Sigmoid colon (tissue), 7 donors: ENCODE measurements around the gene EYA3. TPM values are rescaled to one million over a fixed set of nuclear protein-coding genes. Genes with fewer than 3 reads are reported as not detected.
A peak's percentile ranks its signal among the peaks of the same experiment; 100 is the strongest.

Experiments
- DNase-seq: peaks from one replicate; pipeline ENCODE4 v3.0.0-alpha.2; 2019
- H3K27ac ChIP-seq, 4 donors: fragments of 200-600 bp; sonication (generic); one replicate each; pipeline ENCODE4 v1.5.1; 2016 to 2019; ENCODE audit warnings: mild to moderate bottlenecking in 1 of 4
- H3K27me3 ChIP-seq, 3 donors: fragments of 200-600 bp; sonication (generic); one replicate each; pipeline ENCODE4 v1.5.1; 2019; ENCODE audit warnings: mild to moderate bottlenecking in 1 of 3
- H3K36me3 ChIP-seq, 4 donors: fragments of 200-600 bp; sonication (generic); one replicate each; pipeline ENCODE4 v1.5.1; 2016 to 2019
- H3K4me1 ChIP-seq, 4 donors: fragments of 200-600 bp; sonication (generic); one replicate each; pipeline ENCODE4 v1.5.1; 2017 to 2019
- H3K4me3 ChIP-seq, 4 donors: fragments of 200-600 bp; sonication (generic); one replicate each; pipeline ENCODE4 v1.5.1; 2017 to 2019; ENCODE audit warnings: mild to moderate bottlenecking in 2 of 4, moderate library complexity in 1 of 4
- H3K9me3 ChIP-seq, 4 donors: fragments of 200-600 bp in 3 of 4; sonication (generic) in 3 of 4; one replicate each; pipeline versions ENCODE4 v1.5.1 to v1.6.1; 2013 to 2019
- CTCF ChIP-seq, 4 experiments: fragments of 450-650 bp in 3 of 4; fragments of 200-600 bp in 1 of 4; IDR thresholded peaks; one replicate each; pipeline ENCODE4 v1.5.1; 2016 to 2019; ENCODE audit warnings: antibody characterized with exemption in 4 of 4, mild to moderate bottlenecking in 3 of 4, moderate library complexity in 2 of 4
- EP300 ChIP-seq, 4 donors: sonication (generic); formaldehyde crosslinking; IDR thresholded peaks; one replicate each; pipeline ENCODE4 v1.6.1; 2017; ENCODE audit warnings: antibody characterized with exemption in 4 of 4
- POLR2A ChIP-seq, 2 donors: fragments of 450-650 bp; IDR thresholded peaks; one replicate each; pipeline ENCODE4 v1.6.1; 2016; ENCODE audit warnings: antibody characterized with exemption in 2 of 2, mild to moderate bottlenecking in 2 of 2, moderate library complexity in 2 of 2
- POLR2AphosphoS5 ChIP-seq, 4 donors: sonication (generic); formaldehyde crosslinking; IDR thresholded peaks; one replicate each; pipeline ENCODE4 v1.6.1; 2017; ENCODE audit warnings: antibody characterized with exemption in 4 of 4
- WGBS, 2 donors: extraction: QIAGEN DNeasy Blood & Tissue Kit; methylation state at CpG; one replicate each; pipeline ENCODE4 v1.1.7; 2013; 5-methylcytosine and 5-hydroxymethylcytosine counted together
- intact Hi-C: fragments of 100-400 bp; cut with DNase I; formaldehyde crosslinking; loops from one replicate; pipeline ENCODE4 v1.15.1; 2023
- polyA plus RNA-seq, 3 donors: library from polyadenylated mRNA; stranded (reverse); fragments of 200-250 nt; gene quantifications; one replicate each; pipeline ENCODE4 v1.2.3, GENCODE V29; 2013
- total RNA-seq, 4 donors: library from RNA; depleted of rRNA; stranded (reverse); fragments of >200 nt; gene quantifications; one replicate each; pipeline ENCODE4 v1.1.0, GENCODE V29; 2016
- donor health status: healthy with polysubstance abuse.
- donor health status: Bipolar disorder and iron deficiency.
- donor health status: healthy.

The EYA3 gene
- total and polyA plus RNA-seq, 7 donors: 2.4 to 10.0 (median 7.9) TPM

- H3K36me3 ChIP-seq: peaks cover 11 to 100% (median 40%) of the 10 kb centered on the region in 4 donors
These were observed 96.1 kb downstream of the EYA3 start for GRCh38 chr1:27992276-27992675.

GRCh38 chr1:27990920-27991537, 97.4 kb downstream of the EYA3 start:
- no peak for DNase-seq
- H3K4me1 ChIP-seq: no peaks in the 10 kb centered on the region
- no peaks in the 10 kb centered on the region for H3K27me3 ChIP-seq
- H3K27ac ChIP-seq: no peak overlapping the region
- no peak overlapping the region for H3K4me3 ChIP-seq
- WGBS, 2 donors: 93 to 97% methylated on average over 3 of the region's 3 CpGs
- H3K9me3 ChIP-seq: no peaks in the 10 kb centered on the region
- intact Hi-C loops: no loop called here
- H3K36me3 ChIP-seq: peaks cover 5 to 91% (median 36%) of the 10 kb centered on the region in 4 donors
- TF ChIP-seq POLR2A (IDR thresholded peaks at IDR 0.05) (no peak), EP300 (IDR thresholded peaks at IDR 0.05) (no peak), CTCF (IDR thresholded peaks at IDR 0.05) (no peak), POLR2AphosphoS5 (IDR thresholded peaks at IDR 0.05) (no peak)

More at GRCh38 chr1:27992276-27992675, 96.1 kb downstream of the EYA3 start:
- H3K27ac ChIP-seq: no peak overlapping the region
- TF ChIP-seq CTCF (IDR thresholded peaks at IDR 0.05) (no peak), EP300 (IDR thresholded peaks at IDR 0.05) (no peak), POLR2AphosphoS5 (IDR thresholded peaks at IDR 0.05) (no peak), POLR2A (IDR thresholded peaks at IDR 0.05) (no peak)
- 60 to 82% methylated on average over 6 of the region's 6 CpGs for WGBS, 2 donors
- intact Hi-C loops: no loop called here
- no peaks in the 10 kb centered on the region for H3K4me1 ChIP-seq
- H3K27me3 ChIP-seq: no peaks in the 10 kb centered on the region
- H3K9me3 ChIP-seq: no peaks in the 10 kb centered on the region
- no peak for DNase-seq
- no peak overlapping the region for H3K4me3 ChIP-seq

- intact Hi-C loops: no loop called here
- Histone ChIP-seq H3K9me3 (no peaks in the 10 kb centered on the region), H3K36me3 (peaks cover 0 to 24% (median 0%) of the 10 kb centered on the region in 4 donors), H3K27ac (peak overlapping the region in 1 of 4 donors; percentile 28), H3K4me1 (peaks cover 0 to 2% (median 0%) of the 10 kb centered on the region in 4 donors), H3K4me3 (no peak overlapping the region), H3K27me3 (no peaks in the 10 kb centered on the region)
- WGBS, 2 donors: 93 to 97% methylated on average over 3 of the region's 3 CpGs
- no peak for DNase-seq
- TF ChIP-seq CTCF (IDR thresholded peaks at IDR 0.05) (no peak), EP300 (IDR thresholded peaks at IDR 0.05) (no peak), POLR2A (IDR thresholded peaks at IDR 0.05) (no peak), POLR2AphosphoS5 (IDR thresholded peaks at IDR 0.05) (no peak)
These were observed 107.3 kb downstream of the EYA3 start for GRCh38 chr1:27981145-27981544.

- intact Hi-C loops: no loop called here
These were observed 108.1 kb downstream of the EYA3 start for GRCh38 chr1:27980216-27980845.

More at GRCh38 chr1:27980216-27980845, 108.1 kb downstream of the EYA3 start:
- TF ChIP-seq POLR2A (IDR thresholded peaks at IDR 0.05) (no peak), POLR2AphosphoS5 (IDR thresholded peaks at IDR 0.05) (no peak), EP300 (IDR thresholded peaks at IDR 0.05) (no peak), CTCF (IDR thresholded peaks at IDR 0.05) (no peak)
- H3K9me3 ChIP-seq: no peaks in the 10 kb centered on the region
- peak overlapping the region in 1 of 4 donors; percentile 28 for H3K27ac ChIP-seq
- no peak for DNase-seq
- peaks cover 0 to 30% (median 0%) of the 10 kb centered on the region in 4 donors for H3K36me3 ChIP-seq
- H3K27me3 ChIP-seq: no peaks in the 10 kb centered on the region
- H3K4me3 ChIP-seq: no peak overlapping the region
- 84 to 95% methylated on average over 1 of the region's 1 CpG for WGBS, 2 donors
- H3K4me1 ChIP-seq: peaks cover 0 to 2% (median 0%) of the 10 kb centered on the region in 4 donors
